HEK293T (cell line): ENCODE measurements around the gene LRMDA.

Experiments used
- BHLHE40 ChIP-seq: fragments of 450-650 bp; IDR thresholded peaks from 2 replicates; pipeline ENCODE4 v1.6.1; 2016; ENCODE audit warnings: mild to moderate bottlenecking, moderate library complexity, borderline replicate concordance
- FOXA1 ChIP-seq: fragments of 450-650 bp; IDR thresholded peaks from 2 replicates; pipeline ENCODE4 v1.6.1; 2016; ENCODE audit warnings: mild to moderate bottlenecking
- FOXK2 ChIP-seq: fragments of 450-650 bp; IDR thresholded peaks from 2 replicates; pipeline ENCODE4 v1.6.1; 2016; ENCODE audit warnings: mild to moderate bottlenecking
- FOXM1 ChIP-seq: fragments of 450-650 bp; IDR thresholded peaks from 2 replicates; pipeline ENCODE4 v1.6.1; 2017; ENCODE audit warnings: mild to moderate bottlenecking, borderline replicate concordance
- HDGF ChIP-seq: fragments of 450-650 bp; IDR thresholded peaks from 2 replicates; pipeline ENCODE4 v1.6.1; 2017; ENCODE audit warnings: antibody characterized with exemption, borderline replicate concordance
- SP1 ChIP-seq: fragments of 450-650 bp; IDR thresholded peaks from 2 replicates; pipeline ENCODE4 v1.6.1; 2017
- SUZ12 ChIP-seq: fragments of 450-650 bp; IDR thresholded peaks from 2 replicates; pipeline ENCODE4 v1.6.1; 2016; ENCODE audit warnings: mild to moderate bottlenecking
- TARDBP ChIP-seq: fragments of 450-650 bp; IDR thresholded peaks from 2 replicates; pipeline ENCODE4 v1.6.1; 2016
- TF ChIP-seq, protein P1 (sequence below): fragments of 450-650 bp; IDR thresholded peaks from 2 replicates; pipeline ENCODE4 v1.6.1; 2016

GRCh38 chr10:75472685-75473084 is 41.3 kb downstream of the LRMDA start:
- TF ChIP-seq SP1 (no peak), FOXM1 (no peak), FOXK2 (no peak), TARDBP (no peak), SUZ12 (no peak), HDGF (no peak), BHLHE40 (no peak), FOXA1 (no peak)
- TF ChIP-seq, protein P1, sequence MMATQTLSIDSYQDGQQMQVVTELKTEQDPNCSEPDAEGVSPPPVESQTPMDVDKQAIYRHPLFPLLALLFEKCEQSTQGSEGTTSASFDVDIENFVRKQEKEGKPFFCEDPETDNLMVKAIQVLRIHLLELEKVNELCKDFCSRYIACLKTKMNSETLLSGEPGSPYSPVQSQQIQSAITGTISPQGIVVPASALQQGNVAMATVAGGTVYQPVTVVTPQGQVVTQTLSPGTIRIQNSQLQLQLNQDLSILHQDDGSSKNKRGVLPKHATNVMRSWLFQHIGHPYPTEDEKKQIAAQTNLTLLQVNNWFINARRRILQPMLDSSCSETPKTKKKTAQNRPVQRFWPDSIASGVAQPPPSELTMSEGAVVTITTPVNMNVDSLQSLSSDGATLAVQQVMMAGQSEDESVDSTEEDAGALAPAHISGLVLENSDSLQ: no peak
